Posterior cingulate gyrus (tissue), 11 donors: Measurements from ENCODE around the gene PBRM1.
"Not testable (repeated sequence)": the region's sequence is repeated elsewhere in the genome, so short reads cannot be mapped to it uniquely, and the experiment has no call there.

ENCODE experiments used
- DNase-seq, 10 donors: peaks; one replicate each; pipeline versions ENCODE4 v3.0.0 to v3.0.0-alpha.2; 2020 to 2021; ENCODE audit warnings: mixed read lengths in 3 of 10
- intact Hi-C: fragments of 100-400 bp; cut with DNase I; formaldehyde crosslinking; loops from one replicate; pipeline ENCODE4 v1.15.1; 2023

Gene PBRM1

GRCh38 chr3:52676201-52676600 lies 9.5 kb downstream of the PBRM1 start:
- DNase-seq, intact Hi-C loops: not testable (repeated sequence)

- DNase-seq: no peak
- intact Hi-C loops: no loop called here
Measured at GRCh38 chr3:52671676-52672075, 14.0 kb downstream of the PBRM1 start.

GRCh38 chr3:52670621-52671521 lies 14.8 kb downstream of the PBRM1 start:
- no peak for DNase-seq
- intact Hi-C loops: no loop called here

- intact Hi-C loops: no loop called here
- no peak for DNase-seq
Measured at GRCh38 chr3:52663098-52663497, 22.6 kb downstream of the PBRM1 start.

- intact Hi-C loops: no loop called here
- no peak for DNase-seq
Measured at GRCh38 chr3:52660046-52660445, 25.7 kb downstream of the PBRM1 start.

GRCh38 chr3:52655895-52656294 lies 29.8 kb downstream of the PBRM1 start:
- DNase-seq: no peak
- intact Hi-C loops: no loop called here

- intact Hi-C loops: no loop called here
- no peak for DNase-seq
Measured at GRCh38 chr3:52651592-52651991, 34.1 kb downstream of the PBRM1 start.

GRCh38 chr3:52650439-52650838 lies 35.3 kb downstream of the PBRM1 start:
- no peak for DNase-seq

GRCh38 chr3:52649461-52650210 lies 36.1 kb downstream of the PBRM1 start:
- intact Hi-C loops: no loop called here
- DNase-seq: no peak

More at GRCh38 chr3:52650439-52650838, 35.3 kb downstream of the PBRM1 start:
- intact Hi-C loops: no loop called here

- DNase-seq: no peak
- intact Hi-C loops: no loop called here
Measured at GRCh38 chr3:52645549-52645948, 40.2 kb downstream of the PBRM1 start.

- no peak for DNase-seq
- intact Hi-C loops: no loop called here
Measured at GRCh38 chr3:52636673-52637072, 49.0 kb downstream of the PBRM1 start.

GRCh38 chr3:52633786-52634185 lies 51.9 kb downstream of the PBRM1 start:
- DNase-seq: no peak
- intact Hi-C loops: no loop called here

- no peak for DNase-seq
- intact Hi-C loops: no loop called here
Measured at GRCh38 chr3:52625041-52625440, 60.7 kb downstream of the PBRM1 start.

- DNase-seq: no peak
Measured at GRCh38 chr3:52623234-52623792, 62.4 kb downstream of the PBRM1 start.

GRCh38 chr3:52620580-52620979 lies 65.1 kb downstream of the PBRM1 start:
- DNase-seq: no peak
- intact Hi-C loops: no loop called here

More at GRCh38 chr3:52623234-52623792, 62.4 kb downstream of the PBRM1 start:
- intact Hi-C loops: no loop called here

GRCh38 chr3:52615166-52615565 lies 70.5 kb downstream of the PBRM1 start:
- intact Hi-C loops: no loop called here
- DNase-seq: no peak

- intact Hi-C loops: no loop called here
Measured at GRCh38 chr3:52614689-52615088, 71.0 kb downstream of the PBRM1 start.

GRCh38 chr3:52609316-52609815 lies 76.3 kb downstream of the PBRM1 start:
- DNase-seq: no peak
- intact Hi-C loops: no loop called here

More at GRCh38 chr3:52614689-52615088, 71.0 kb downstream of the PBRM1 start:
- DNase-seq: no peak

- intact Hi-C loops: no loop called here
- no peak for DNase-seq
Measured at GRCh38 chr3:52608337-52608736, 77.4 kb downstream of the PBRM1 start.

GRCh38 chr3:52606373-52607085 lies 79.2 kb downstream of the PBRM1 start:
- DNase-seq: no peak
- intact Hi-C loops: no loop called here
